ENCODE measurements around the gene UBE3D.
"Not testable (repeated sequence)": the region's sequence is repeated elsewhere in the genome, so short reads cannot be mapped to it uniquely, and the experiment has no call there.

UBE3D gene

DNA sequence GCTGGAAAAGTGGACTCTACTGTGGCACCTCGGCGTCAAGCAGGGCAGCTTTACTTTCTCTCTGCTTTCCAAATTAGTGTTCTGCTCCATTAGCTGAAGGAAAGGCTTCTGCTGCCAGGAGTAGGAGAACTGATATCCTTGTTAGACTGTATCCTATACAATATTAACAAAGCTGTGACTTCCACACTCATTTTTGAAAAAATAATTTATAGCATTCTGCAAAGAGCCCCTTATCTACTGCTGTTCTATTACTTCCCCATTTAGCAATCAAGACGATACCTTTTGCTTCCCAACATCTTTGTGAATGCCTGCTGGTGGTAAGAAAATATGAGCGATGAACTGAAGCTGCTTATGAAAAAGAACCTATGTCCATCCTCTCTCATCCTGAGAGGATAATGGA lies 151.1 kb downstream of the UBE3D start:
- no peak for DNase-seq (ENCODE audit: low read depth in 3 of 3)

DNA sequence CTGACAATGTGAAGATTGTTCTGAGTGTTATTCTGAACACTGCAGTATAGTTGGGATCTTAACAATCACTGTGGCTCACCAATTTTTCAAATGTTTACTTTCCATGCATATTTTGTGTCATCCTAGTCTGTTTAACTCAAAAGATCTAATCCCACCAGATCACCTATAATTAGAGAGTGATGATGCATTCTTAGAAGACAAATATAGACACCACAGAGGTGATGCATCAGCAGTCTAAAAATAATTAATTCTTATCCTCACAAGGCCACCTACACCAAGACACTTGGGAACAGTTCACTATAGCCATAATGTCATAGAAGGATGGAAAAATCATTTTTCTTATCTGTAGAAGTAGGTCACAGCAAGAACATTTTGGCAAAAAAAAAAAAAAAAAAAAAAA lies 154.8 kb downstream of the UBE3D start:
- no peak for DNase-seq (ENCODE audit: low read depth in 3 of 3)

DNA sequence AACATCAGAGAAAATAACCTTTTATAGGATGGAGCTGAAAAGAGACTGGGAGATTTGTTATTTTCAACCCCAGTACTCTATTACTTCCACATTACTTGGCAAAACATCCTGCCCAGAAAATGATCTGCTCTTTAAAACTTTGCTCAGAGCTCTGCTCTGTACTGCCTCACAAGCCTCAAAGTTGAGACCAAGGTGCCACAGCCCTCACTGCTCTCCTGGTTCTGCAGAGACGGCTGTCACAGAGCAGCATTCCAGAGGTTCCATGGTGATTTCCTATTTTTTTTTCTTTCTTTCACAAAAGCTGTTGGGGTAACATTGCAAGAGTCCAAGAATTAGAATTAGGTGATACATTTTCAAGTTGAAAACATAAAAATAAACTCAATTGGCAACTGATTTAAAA lies 155.2 kb downstream of the UBE3D start:
- DNase-seq (ENCODE audit: low read depth in 3 of 3), result no peak

DNA sequence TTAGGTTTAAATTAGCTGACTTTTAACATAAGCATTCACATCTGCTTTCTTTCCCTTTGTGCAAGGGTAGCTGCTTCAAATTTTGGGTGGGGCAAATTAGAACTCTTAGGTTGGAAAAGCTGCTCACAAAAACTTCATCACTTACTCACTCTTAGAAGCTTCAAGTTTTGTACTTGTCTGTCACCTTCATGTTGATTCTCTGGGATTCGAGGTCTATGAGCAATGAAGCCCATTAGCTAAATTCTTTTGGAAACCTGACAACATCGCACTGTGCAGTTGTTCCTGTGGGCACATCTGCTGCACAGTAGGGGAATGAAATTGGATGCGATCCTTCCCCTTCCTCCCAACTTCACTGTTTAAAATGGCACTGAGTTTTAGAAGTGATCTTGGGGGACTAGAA lies 156.1 kb downstream of the UBE3D start:
- DNase-seq (ENCODE audit: low read depth in 3 of 3), result no peak

DNA sequence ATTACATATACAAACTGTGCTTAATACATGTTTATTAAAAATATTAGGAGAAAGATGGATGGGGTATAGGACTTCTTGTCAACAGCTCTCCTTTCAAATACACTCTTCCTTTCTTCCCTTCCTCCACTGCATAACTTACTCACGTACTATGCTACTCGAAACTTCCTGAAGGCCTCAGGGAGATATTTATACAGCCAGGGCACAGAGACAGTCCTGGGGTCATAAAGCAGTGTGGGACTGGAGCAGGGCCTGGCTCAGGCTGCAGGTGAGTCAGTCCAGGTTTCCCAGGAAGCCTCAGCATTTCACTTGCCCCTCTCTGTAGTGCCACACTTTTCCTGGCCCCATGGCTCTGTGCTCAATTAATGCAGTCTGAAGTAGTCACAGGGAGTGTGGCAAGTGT lies 157.0 kb downstream of the UBE3D start:
- DNase-seq (ENCODE audit: low read depth in 3 of 3), result no peak

DNA sequence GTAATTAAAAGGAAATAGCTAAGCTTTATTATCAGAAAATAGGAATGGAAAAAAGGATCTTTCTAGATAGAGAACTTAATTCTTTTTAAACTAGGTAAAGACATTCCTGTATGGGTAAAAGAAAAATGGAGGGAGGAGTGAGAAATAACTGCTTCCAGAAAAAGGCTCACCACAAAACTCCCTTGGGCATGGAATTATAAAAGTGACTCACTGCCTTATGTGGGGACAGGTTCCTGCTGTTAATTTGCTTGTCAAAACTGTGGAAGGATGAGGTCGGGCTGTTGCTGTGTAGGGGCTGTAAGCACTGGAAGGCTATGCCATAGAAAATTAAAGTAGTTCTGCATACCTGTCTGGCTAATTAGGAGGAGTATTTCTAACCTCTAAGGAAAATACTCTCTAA lies 158.7 kb downstream of the UBE3D start:
- no peak for DNase-seq (ENCODE audit: low read depth in 3 of 3)

DNA sequence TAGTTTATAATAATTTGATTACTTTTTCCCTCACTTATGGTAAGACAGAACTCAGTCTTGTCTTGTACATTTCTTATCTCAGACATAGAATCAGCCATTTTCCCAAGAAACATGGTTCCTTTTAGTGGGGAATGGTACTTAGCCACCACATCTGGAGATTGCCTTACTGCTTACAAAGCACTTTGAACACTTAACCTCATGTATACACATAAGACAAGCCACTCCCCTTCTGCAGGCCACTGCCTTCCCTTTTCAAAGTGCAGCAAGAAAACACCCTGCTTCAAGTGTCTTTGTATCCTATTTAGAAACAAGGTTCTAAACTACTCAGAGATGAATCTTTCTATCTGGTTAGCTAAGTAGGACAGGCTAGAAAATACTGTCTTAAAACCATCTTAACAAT lies 159.2 kb downstream of the UBE3D start:
- DNase-seq (ENCODE audit: low read depth in 3 of 3), result no peak

DNA sequence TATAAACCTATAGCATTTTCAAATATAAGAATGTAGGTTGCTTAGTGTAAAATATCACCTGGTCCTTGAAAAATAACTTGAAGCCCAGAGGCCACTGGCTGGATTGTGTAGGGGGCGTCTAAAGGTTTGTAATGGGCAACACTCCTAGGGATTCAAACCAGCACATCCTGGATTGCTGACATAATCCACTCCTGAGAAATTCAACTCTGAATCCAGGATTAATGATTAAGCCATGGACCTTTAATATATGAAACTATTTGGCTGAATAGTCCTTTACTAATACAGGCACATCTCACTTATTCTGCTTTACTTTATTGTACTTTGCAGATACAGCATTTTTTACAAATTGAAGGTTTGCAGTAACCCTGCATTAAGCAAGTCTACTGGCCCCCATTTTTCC lies 160.8 kb downstream of the UBE3D start:
- DNase-seq (ENCODE audit: low read depth in 3 of 3), result no peak

DNA sequence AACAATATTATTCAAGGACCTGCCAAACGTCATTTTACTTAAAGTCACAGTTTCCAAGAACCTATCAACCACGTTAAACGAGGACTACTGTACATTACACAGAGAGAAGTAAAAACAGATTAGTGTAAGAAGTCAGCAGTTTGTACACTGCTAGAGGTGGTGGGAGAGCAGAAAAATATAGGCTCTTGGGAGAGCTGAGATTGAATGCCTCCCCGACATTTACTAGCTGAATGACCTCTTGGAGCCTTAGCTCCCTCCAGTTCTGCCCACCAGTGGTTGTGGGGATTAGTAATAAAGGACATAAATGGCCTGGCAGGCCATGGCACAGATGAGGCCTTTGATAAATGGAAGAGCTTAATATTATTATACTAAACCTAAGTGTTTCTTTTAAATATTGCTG lies 161.4 kb downstream of the UBE3D start:
- DNase-seq (ENCODE audit: low read depth in 3 of 3), result no peak

DNA sequence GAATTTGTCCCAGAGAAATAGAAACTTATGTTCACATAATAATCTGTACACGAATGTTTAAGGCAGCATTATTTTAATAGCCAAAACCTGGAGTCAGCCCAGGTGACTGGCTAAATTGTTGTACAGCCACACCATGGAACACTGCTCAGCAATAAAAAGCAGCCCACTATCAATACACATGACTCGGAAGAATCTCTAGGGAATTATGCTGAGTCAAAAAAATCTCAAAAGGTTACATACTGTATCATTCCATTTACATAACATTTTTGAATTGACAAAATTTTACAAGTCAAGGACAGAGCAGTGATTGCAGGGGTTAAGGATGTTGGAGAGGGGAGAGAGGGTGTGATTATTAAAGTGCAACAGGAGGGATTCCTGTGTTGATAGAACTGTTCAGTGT lies 163.4 kb downstream of the UBE3D start:
- DNase-seq (ENCODE audit: low read depth in 3 of 3), result no peak

DNA sequence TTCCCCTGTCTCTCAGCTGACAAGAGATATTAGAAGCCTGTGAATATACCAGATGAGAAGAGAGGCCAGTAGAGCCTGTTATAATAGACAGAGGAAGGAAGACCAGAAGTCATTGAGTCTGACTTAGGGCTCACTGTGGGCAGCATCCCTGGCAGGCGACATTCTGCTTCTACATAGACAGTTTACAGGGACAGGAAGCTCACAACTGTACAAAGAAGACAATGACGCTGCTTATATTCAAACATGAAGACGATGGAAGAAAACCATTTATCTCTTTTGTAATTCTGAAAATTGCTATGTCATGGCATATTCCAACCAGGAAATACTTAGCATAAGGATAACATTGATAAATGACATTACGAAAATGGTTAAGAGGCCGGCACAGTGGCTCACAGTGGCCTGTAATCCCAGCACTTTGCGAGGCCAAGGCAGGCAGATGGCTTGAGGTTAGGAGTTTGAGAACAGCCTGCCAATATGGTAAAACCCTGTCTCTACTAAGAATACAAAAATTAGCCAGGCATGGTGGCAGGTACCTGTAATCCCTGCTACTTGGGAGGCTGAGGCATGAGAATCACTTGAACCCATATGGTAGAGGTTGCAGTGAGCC lies 170.9 kb downstream of the UBE3D start:
- DNase-seq (ENCODE audit: low read depth in 3 of 3), result no peak

DNA sequence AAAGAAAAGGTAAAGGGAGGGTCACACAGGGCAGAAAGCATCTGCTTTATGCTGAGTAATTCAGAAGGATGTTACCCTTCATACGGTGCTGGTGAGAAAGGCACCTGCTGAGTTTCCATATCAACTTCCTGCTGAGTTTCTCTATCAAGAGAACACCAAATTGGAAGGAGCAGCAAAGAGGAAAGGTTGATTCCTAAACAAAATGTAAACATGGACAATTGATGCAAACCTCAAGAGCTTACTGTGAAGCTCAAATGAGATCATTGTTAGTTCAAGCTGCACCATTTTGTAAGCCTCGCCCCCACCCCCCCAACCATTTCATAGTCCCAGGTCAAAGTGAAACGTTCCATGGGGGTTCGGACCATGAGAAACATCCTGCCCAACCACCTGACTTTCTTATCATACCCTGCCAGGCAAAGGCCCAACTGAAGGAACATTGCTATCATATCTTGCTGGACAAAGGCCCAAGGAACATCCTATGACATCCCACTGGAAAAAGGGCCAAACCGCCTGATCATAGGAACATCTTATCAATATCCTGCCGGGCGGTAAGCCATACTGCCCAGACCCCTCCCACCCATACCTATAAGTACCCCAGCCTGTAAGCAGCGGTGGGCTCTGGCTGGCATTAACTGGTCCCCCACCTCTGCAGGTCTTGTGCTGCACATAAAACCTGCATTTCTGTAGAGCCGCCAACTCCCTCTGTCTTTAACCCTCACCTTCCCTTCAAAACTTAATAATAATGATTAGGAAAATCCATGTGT lies 171.6 kb downstream of the UBE3D start:
- DNase-seq (ENCODE audit: low read depth in 3 of 3), result no peak

DNA sequence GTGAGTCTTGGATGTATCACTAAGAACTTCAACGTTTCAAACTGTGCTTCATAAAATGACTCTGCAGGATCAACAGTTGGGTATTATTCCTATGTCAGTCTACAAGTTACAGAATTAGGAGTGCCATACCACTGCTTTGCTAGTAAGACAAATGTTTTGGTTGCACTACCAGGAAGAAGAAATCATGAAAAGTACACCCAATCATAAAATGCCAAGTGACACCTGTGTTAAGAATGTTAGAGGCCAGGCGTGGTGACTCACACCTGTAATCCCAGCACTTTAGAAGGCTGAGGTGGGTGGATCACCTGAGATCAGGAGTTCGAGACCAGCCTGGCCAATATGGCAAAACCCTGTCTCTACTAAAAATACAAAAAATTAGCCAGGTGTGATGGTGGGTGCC lies 174.1 kb downstream of the UBE3D start:
- DNase-seq (ENCODE audit: low read depth in 3 of 3), result not testable (repeated sequence)

DNA sequence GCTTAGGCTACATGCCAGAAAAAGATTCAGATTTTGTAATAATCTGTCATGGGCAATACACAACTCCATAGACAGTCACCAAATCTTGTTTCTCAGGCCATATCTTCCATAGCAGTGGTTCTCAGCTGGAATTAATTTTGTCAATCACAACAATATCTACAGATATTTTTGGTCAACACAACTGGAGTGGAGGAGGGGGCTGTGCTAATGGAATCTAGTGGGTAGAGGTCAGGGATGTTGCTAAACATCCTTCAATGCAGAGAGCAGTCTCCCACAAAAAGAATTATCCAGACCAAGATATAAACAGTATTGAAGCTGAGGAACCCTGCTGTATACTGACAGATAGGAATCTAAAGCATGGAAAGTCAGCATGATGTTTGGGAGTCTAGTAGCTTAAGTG lies 174.6 kb downstream of the UBE3D start:
- no peak for DNase-seq (ENCODE audit: low read depth in 3 of 3)

DNA sequence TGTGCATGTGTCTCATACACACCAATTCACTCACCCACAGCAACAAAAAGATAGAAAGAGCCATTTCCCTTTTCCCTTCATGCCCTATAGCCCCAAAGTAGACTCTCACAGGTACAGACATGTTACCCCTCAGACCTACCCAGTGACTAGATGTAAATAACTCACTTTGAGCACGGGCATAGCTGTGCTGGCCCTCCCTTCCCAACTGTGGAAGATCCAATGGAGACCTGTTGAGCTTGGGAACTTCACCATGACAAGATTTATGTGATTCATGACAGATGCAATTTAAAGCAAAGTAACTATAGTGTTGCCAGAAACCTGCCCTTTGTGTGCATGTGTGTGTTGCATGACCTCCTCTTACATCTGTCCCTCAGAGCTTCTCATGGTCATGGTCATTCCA lies 175.4 kb downstream of the UBE3D start:
- no peak for DNase-seq (ENCODE audit: low read depth in 3 of 3)

DNA sequence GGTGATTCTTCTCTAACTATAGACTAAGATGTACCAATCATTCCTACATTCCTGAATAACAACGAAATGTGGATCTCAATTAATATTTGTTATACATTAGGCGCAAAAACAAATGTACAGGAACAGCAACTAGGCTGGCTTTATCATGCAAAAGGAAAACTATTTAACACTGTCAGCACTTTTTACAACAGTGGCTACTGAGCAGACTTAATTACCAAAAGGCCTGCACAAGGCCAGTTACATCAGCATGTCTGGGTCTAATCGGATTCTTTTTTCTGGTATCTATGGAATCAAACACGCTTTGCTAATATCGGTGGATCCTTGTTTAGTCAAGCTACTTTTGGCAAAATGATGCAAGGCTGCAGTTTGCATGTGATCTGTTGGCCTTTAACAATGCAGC lies 176.5 kb downstream of the UBE3D start:
- no peak for DNase-seq (ENCODE audit: low read depth in 3 of 3)

DNA sequence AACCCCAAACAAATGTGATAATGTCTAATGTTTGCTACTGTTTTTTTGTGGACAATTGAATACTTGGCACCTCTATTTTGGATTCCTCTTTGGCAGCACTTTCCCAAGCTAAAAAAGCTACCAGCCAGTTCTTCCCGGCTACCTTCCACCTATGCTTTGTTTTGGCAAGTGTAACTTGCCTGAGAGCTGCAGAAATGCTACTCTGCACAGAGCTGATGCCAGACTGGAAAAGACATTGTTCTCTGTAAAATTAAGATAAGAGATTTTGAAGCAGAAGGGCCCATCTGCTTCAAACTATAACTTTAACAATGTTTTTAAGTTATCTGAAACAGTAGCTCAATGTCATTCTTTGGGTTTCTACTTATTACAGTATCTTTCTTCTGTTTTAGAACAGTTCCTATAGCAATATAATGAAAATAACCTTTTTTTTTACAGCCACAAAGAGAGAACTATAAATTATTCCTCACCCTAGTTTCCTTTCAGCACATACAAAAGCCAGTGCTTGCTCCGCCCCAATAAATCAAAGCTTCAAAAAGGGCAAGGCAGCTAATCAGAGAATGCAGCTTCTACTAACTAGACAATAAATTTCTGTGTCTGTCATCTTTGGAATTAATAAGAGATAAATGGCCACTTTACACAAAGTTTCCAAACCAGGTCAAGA lies 183.1 kb downstream of the UBE3D start:
- no peak for DNase-seq (ENCODE audit: low read depth in 3 of 3)

DNA sequence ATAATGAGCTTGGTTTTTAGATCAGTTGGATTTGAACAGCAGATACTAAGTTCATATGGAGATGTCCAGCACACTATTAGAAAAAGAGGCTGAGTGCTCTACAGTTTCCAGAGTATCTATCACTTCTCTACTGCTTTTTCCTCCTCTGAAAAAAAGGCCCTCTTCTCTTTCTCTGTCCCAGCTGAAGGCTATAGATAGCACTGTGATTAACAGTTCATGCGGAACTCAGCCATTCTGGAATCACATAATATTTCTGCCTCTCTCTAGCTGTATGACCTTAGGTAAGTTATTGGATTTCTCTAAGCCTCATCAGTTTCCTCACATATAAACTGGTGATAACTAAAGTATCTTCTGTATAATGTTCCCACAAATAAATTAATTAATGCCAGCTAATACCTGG lies 184.1 kb downstream of the UBE3D start:
- no peak for DNase-seq (ENCODE audit: low read depth in 3 of 3)

DNA sequence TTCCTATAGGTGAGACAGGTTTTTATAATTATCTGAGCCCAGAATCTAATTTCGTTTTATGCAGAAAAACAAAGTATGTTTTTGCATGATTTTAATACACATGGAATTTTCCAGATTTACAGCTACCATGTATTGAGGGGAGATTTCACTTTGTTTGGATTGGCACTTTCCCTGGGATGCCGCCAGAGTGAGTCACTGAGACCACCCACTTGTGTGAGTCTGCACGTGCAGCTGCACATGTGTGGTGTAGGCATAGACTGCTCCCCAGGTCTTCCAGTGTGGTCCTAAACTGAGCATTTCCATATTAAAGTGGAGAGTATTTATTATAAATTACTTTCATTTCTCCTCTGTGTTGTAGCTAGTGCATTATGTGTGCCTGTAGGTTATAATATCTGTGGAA lies 186.8 kb downstream of the UBE3D start:
- no peak for DNase-seq (ENCODE audit: low read depth in 3 of 3)

DNA sequence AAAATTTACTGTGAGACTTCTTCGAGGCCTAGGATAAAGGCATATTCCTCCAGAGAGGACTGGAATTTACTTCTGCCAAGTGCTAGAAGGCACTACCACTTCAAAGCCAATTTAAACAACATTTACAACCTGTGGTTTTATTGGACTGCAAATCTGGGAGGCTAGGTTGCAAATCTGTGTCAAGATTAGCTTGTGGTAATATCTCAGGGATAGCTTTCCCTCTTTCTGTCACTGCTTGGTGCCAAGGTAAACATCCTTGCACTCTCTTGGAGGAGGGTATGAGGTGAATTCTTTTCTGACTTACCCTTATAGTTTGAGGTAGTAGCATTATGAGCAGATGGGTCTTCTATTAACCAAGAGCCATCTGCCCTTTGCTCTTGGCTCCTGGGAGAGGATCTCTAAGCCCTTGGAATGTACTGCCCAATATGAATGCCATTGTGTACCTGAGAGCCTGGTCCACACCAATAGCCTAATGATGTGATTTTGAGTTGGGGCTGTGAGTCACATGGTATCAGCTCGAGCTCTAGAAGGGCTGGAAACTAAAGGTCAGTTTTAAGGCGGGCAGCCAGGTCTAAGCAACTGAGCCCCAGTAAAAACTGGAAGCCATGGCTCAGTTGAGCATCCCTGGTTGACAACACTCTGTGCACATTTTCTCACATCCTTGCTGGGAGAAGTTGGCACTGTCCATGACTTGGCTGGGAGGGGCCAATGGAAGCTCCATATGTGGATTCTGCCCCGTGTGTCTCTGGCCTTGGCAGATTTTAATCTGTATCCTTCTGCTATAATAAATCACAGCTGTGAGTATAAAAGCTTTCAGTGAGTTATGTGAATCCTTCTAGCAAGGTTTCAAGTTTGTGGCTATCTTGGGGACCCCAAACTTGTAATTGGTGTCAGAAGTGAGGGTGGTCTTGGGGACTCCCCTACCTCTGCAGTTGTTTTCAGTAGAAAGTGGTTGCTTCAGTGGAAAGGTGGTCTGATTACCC lies 188.1 kb downstream of the UBE3D start:
- no peak for DNase-seq (ENCODE audit: low read depth in 3 of 3)

DNA sequence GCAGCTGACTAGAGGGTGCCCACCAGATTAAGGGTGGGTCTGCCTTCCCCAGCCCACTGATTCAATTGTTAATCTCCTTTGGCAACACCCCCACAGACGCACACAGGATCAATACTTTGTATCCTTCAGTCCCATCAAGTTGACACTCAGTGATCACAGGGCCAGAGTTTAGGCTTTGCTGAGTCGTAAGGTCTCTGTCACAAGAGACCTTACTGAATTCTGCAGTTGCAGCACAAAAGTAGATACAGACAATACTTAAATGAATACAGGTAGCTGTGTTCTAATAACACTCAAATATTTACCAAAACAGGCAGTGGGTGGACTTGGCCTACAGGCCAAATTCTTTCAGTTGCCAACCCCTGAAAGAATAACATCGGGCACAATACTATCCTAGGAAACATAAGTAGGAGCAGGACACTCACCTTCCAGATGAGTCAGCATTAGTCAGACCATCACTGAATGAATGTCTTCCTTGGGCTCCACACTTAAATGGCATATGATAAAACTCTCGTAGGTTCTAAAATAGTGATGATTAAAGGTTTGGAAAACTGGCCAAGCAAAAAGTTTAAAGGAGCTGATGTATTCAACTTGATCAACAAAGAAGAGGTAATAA lies 190.0 kb downstream of the UBE3D start:
- DNase-seq (ENCODE audit: low read depth in 3 of 3), result no peak

DNA sequence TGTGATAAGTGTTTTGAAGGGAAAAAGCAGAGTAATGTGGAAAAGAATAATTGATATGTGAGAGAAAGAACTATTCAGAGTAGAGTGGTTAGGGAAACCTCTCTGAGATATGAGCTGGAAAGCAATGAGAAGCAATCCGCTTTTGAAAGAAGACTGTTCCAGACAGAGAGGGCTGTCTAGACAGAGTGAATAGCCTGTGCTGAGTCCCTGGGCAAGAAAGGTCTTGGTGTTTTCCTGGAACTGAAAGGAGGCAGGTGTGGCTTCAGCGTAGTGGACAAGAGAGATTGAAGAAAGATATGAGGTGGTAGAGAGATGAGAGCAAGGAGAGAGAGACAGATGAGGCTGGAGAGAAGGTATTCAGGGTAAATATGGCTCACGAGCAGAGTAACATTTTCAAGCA lies 190.8 kb downstream of the UBE3D start:
- DNase-seq (ENCODE audit: low read depth in 3 of 3), result no peak
